Measurements from ENCODE around the gene CDC42BPA.

CDC42BPA gene

DNA sequence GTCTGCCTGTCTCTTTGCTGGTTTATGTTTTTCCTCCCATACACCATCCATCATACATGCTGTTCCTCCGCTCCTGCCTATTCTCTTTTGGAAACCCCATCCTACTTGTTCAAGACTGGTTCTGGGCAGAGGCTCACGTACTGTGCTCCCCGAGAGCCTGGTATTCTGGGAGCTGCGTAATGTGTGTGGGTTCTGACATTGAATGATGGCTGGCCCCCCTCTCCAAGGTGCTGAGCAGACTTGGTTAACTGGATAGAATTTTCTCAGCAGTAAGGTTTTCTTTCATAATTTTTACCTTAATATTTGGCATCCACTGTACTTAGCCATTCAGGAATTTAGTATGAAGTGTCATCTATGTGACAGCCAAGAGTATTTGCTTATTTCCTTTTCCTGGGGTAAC lies 351.6 kb downstream of the CDC42BPA start:
- Histone ChIP-seq H3K4me3 (ENCODE audit: low read depth in 1 of 5, low read length in 5 of 5) (no peak overlapping the region), H3K27me3 (ENCODE audit: control insufficient read depth in 5 of 5, insufficient read depth in 4 of 5, low read length in 5 of 5) (no peaks in the 10 kb centered on the region), H3K9ac (ENCODE audit: low read length in 5 of 5) (no peak overlapping the region), H3K36me3 (ENCODE audit: control insufficient read depth in 5 of 5, insufficient read depth in 5 of 5, low read length in 5 of 5) (peaks cover 7 to 71% (median 57%) of the 10 kb centered on the region in 5 donors), H3K9me3 (ENCODE audit: control insufficient read depth in 5 of 5, low read length in 5 of 5) (peaks cover 0 to 4% (median 1%) of the 10 kb centered on the region in 5 donors), H3K27ac (ENCODE audit: low read depth, low read length) (no peak overlapping the region), H3K4me1 (ENCODE audit: control insufficient read depth in 5 of 5, insufficient read depth in 5 of 5, low read length in 5 of 5) (peaks cover 0 to 7% (median 5%) of the 10 kb centered on the region in 5 donors)

DNA sequence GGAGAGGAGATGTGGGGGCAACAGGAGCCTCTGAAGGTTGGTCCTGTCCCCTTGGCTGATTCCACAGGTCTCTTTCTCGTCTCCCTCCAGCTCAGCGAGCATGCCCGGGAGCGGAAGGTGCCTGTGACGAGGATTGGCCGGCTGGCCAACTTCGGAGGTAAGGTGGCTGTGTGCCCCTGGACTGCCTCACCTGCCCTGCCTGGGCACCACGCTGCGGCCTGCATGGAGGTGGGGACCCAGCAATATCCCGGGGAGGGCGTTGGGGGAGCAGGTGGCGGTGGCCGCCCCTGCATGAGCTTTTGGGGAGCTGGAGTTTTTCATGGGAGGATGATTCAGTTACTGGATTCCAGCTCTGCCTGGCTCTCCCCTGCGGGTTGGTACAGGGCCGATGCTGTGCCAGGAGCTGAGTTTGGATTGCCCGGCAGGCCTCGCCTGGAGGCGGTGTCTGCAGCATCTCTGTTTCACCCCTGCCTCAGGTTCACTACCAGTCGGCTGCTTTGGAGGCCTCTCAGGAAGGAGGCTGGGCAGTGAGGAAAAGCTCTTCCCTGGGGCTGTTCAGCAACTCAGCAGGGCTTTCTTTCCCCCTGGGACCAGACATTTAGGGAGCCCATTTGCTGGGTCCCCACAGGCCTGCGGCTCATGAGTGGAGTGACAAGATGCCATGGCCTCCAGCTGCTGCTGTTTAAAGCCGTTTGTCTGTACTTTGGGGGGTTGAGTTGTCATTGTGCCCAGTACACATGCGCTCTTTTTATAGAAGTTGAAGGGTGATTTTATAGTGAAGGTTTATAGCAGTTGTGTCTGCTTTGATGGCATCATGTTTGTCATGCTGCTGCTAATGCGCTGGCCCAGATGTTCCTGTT lies 352.5 kb downstream of the CDC42BPA start:
- Histone ChIP-seq H3K4me1 (ENCODE audit: control insufficient read depth in 5 of 5, insufficient read depth in 5 of 5, low read length in 5 of 5) (peaks cover 0 to 13% (median 6%) of the 10 kb centered on the region in 5 donors), H3K4me3 (ENCODE audit: low read depth in 1 of 5, low read length in 5 of 5) (no peak overlapping the region), H3K27ac (ENCODE audit: low read depth, low read length) (no peak overlapping the region), H3K36me3 (ENCODE audit: control insufficient read depth in 5 of 5, insufficient read depth in 5 of 5, low read length in 5 of 5) (peaks cover 4 to 71% (median 57%) of the 10 kb centered on the region in 5 donors), H3K27me3 (ENCODE audit: control insufficient read depth in 5 of 5, insufficient read depth in 4 of 5, low read length in 5 of 5) (no peaks in the 10 kb centered on the region), H3K9me3 (ENCODE audit: control insufficient read depth in 5 of 5, low read length in 5 of 5) (no peaks in the 10 kb centered on the region), H3K9ac (ENCODE audit: low read length in 5 of 5) (no peak overlapping the region)

- Histone ChIP-seq H3K27me3 (ENCODE audit: control insufficient read depth in 5 of 5, insufficient read depth in 4 of 5, low read length in 5 of 5) (no peaks in the 10 kb centered on the region), H3K4me1 (ENCODE audit: control insufficient read depth in 5 of 5, insufficient read depth in 5 of 5, low read length in 5 of 5) (peaks cover 0 to 13% (median 6%) of the 10 kb centered on the region in 5 donors), H3K9me3 (ENCODE audit: control insufficient read depth in 5 of 5, low read length in 5 of 5) (no peaks in the 10 kb centered on the region), H3K4me3 (ENCODE audit: low read depth in 1 of 5, low read length in 5 of 5) (no peak overlapping the region), H3K27ac (ENCODE audit: low read depth, low read length) (no peak overlapping the region), H3K9ac (ENCODE audit: low read length in 5 of 5) (no peak overlapping the region), H3K36me3 (ENCODE audit: control insufficient read depth in 5 of 5, insufficient read depth in 5 of 5, low read length in 5 of 5) (peaks cover 0 to 65% (median 50%) of the 10 kb centered on the region in 5 donors)
Observed at GRCh38 chr1:226964611-226965486, 353.4 kb downstream of the CDC42BPA start.

DNA sequence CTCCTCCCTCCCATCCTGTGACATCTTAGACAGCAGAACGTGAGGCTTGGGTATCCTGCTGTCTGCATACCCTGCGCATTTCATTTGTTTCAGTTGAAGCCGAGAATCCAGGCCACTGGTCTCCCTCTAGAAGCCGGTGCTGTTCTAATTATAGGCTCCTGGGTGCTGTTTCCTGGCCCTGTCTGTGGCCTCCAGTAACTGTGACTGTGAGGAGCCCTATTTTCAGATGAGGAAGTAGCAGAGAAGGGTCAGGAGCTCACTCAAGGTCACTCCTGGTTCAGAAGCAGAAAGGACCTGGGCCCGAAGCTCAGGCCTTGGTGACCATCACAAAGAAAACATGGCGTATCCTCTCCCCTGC lies 354.2 kb downstream of the CDC42BPA start:
- Histone ChIP-seq H3K27ac (ENCODE audit: low read depth, low read length) (no peak overlapping the region), H3K27me3 (ENCODE audit: control insufficient read depth in 5 of 5, insufficient read depth in 4 of 5, low read length in 5 of 5) (no peaks in the 10 kb centered on the region)

GRCh38 chr1:226962421-226963391 lies 355.6 kb downstream of the CDC42BPA start:
- Histone ChIP-seq H3K27me3 (ENCODE audit: control insufficient read depth in 5 of 5, insufficient read depth in 4 of 5, low read length in 5 of 5) (no peaks in the 10 kb centered on the region), H3K4me1 (ENCODE audit: control insufficient read depth in 5 of 5, insufficient read depth in 5 of 5, low read length in 5 of 5) (peaks cover 0 to 19% (median 6%) of the 10 kb centered on the region in 5 donors), H3K9me3 (ENCODE audit: control insufficient read depth in 5 of 5, low read length in 5 of 5) (no peaks in the 10 kb centered on the region), H3K4me3 (ENCODE audit: low read depth in 1 of 5, low read length in 5 of 5) (no peak overlapping the region), H3K27ac (ENCODE audit: low read depth, low read length) (no peak overlapping the region), H3K36me3 (ENCODE audit: control insufficient read depth in 5 of 5, insufficient read depth in 5 of 5, low read length in 5 of 5) (peaks cover 0 to 57% (median 48%) of the 10 kb centered on the region in 5 donors), H3K9ac (ENCODE audit: low read length in 5 of 5) (no peak overlapping the region)

More for the DNA sequence above, 354.2 kb downstream of the CDC42BPA start:
- Histone ChIP-seq H3K9me3 (ENCODE audit: control insufficient read depth in 5 of 5, low read length in 5 of 5) (no peaks in the 10 kb centered on the region), H3K9ac (ENCODE audit: low read length in 5 of 5) (peak overlapping the region in 1 of 5 donors; percentile 34), H3K4me3 (ENCODE audit: low read depth in 1 of 5, low read length in 5 of 5) (no peak overlapping the region), H3K4me1 (ENCODE audit: control insufficient read depth in 5 of 5, insufficient read depth in 5 of 5, low read length in 5 of 5) (peaks cover 0 to 13% (median 6%) of the 10 kb centered on the region in 5 donors), H3K36me3 (ENCODE audit: control insufficient read depth in 5 of 5, insufficient read depth in 5 of 5, low read length in 5 of 5) (peaks cover 0 to 61% (median 48%) of the 10 kb centered on the region in 5 donors)

- Histone ChIP-seq H3K9me3 (ENCODE audit: control insufficient read depth in 5 of 5, low read length in 5 of 5) (peaks cover 0 to 2% (median 0%) of the 10 kb centered on the region in 5 donors), H3K4me3 (ENCODE audit: low read depth in 1 of 5, low read length in 5 of 5) (no peak overlapping the region), H3K36me3 (ENCODE audit: control insufficient read depth in 5 of 5, insufficient read depth in 5 of 5, low read length in 5 of 5) (peaks cover 0 to 43% (median 36%) of the 10 kb centered on the region in 5 donors), H3K27me3 (ENCODE audit: control insufficient read depth in 5 of 5, insufficient read depth in 4 of 5, low read length in 5 of 5) (no peaks in the 10 kb centered on the region), H3K27ac (ENCODE audit: low read depth, low read length) (no peak overlapping the region), H3K4me1 (ENCODE audit: control insufficient read depth in 5 of 5, insufficient read depth in 5 of 5, low read length in 5 of 5) (peaks cover 0 to 24% (median 6%) of the 10 kb centered on the region in 5 donors), H3K9ac (ENCODE audit: low read length in 5 of 5) (no peak overlapping the region)
Observed at GRCh38 chr1:226960944-226961765, 357.1 kb downstream of the CDC42BPA start.

DNA sequence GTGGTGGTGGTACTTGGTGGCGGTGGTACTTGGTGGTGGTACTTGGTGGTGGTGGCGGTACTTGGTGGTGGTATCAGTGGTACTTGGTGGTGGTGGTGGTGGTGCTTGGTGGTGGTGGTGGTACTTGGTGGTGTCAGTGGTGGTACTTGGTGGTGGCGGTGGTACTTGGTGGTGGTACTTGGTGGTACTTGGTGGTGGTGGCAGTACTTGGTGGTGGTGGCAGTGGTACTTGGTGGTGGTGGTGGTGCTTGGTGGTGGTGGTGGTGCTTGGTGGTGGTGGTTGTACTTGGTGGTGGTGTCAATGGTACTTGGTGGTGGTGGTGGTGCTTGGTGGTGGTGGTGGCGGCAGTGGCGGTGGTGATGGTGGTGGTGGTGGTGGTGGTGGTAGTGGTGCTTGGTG lies 358.0 kb downstream of the CDC42BPA start:
- Histone ChIP-seq H3K9me3 (ENCODE audit: control insufficient read depth in 5 of 5, low read length in 5 of 5) (peaks cover 0 to 2% (median 0%) of the 10 kb centered on the region in 5 donors), H3K4me1 (ENCODE audit: control insufficient read depth in 5 of 5, insufficient read depth in 5 of 5, low read length in 5 of 5) (peaks cover 0 to 24% (median 6%) of the 10 kb centered on the region in 5 donors), H3K36me3 (ENCODE audit: control insufficient read depth in 5 of 5, insufficient read depth in 5 of 5, low read length in 5 of 5) (peaks cover 0 to 34% (median 27%) of the 10 kb centered on the region in 5 donors), H3K9ac (ENCODE audit: low read length in 5 of 5) (no peak overlapping the region), H3K4me3 (ENCODE audit: low read depth in 1 of 5, low read length in 5 of 5) (no peak overlapping the region), H3K27ac (ENCODE audit: low read depth, low read length) (no peak overlapping the region), H3K27me3 (ENCODE audit: control insufficient read depth in 5 of 5, insufficient read depth in 4 of 5, low read length in 5 of 5) (no peaks in the 10 kb centered on the region)

DNA sequence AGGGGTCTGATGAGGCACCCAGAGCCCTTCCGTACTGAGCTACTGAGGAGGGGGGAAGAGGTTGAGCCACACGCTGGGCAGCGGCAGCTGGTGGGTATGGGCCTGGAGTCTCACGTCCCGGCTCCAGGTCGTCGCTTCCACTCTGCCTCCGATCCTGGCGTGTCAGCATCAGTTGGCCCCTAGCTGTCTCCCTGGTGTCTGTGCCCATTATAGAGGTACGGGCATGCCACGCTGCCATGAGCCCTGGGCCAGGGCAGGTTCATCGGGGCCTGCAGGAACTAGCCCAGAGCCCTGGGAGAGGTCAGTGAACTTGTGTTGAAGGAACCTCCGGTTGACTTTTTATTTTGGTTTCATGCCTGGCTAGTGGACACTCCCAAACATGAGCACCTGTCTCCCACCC lies 360.0 kb downstream of the CDC42BPA start:
- Histone ChIP-seq H3K27me3 (ENCODE audit: control insufficient read depth in 5 of 5, insufficient read depth in 4 of 5, low read length in 5 of 5) (no peaks in the 10 kb centered on the region), H3K4me1 (ENCODE audit: control insufficient read depth in 5 of 5, insufficient read depth in 5 of 5, low read length in 5 of 5) (peaks cover 1 to 40% (median 13%) of the 10 kb centered on the region in 5 donors), H3K4me3 (ENCODE audit: low read depth in 1 of 5, low read length in 5 of 5) (no peak overlapping the region), H3K36me3 (ENCODE audit: control insufficient read depth in 5 of 5, insufficient read depth in 5 of 5, low read length in 5 of 5) (peaks cover 0 to 18% (median 13%) of the 10 kb centered on the region in 5 donors), H3K9ac (ENCODE audit: low read length in 5 of 5) (no peak overlapping the region), H3K9me3 (ENCODE audit: control insufficient read depth in 5 of 5, low read length in 5 of 5) (peaks cover 0 to 2% (median 0%) of the 10 kb centered on the region in 5 donors), H3K27ac (ENCODE audit: low read depth, low read length) (peak overlapping the region; percentile 17)

All from subcutaneous abdominal adipose tissue (tissue), 5 donors.